GM20000 (cell line): ENCODE measurements around the gene PCDHB10.
"Not testable (repeated sequence)": the region's sequence is repeated elsewhere in the genome, so short reads cannot be mapped to it uniquely, and the experiment has no call there.

Source experiments
- DNase-seq: peaks from one replicate; pipeline ENCODE4 v3.0.0; 2012; ENCODE audit warnings: low spot score
- TF ChIP-seq, protein P1 (sequence below): IDR thresholded peaks from 2 replicates; pipeline ENCODE4 v1.5.1; 2012; ENCODE audit warnings: mild to moderate bottlenecking, control low read depth; ENCODE audit errors: extremely low read depth, missing control alignments

Gene PCDHB10

DNA sequence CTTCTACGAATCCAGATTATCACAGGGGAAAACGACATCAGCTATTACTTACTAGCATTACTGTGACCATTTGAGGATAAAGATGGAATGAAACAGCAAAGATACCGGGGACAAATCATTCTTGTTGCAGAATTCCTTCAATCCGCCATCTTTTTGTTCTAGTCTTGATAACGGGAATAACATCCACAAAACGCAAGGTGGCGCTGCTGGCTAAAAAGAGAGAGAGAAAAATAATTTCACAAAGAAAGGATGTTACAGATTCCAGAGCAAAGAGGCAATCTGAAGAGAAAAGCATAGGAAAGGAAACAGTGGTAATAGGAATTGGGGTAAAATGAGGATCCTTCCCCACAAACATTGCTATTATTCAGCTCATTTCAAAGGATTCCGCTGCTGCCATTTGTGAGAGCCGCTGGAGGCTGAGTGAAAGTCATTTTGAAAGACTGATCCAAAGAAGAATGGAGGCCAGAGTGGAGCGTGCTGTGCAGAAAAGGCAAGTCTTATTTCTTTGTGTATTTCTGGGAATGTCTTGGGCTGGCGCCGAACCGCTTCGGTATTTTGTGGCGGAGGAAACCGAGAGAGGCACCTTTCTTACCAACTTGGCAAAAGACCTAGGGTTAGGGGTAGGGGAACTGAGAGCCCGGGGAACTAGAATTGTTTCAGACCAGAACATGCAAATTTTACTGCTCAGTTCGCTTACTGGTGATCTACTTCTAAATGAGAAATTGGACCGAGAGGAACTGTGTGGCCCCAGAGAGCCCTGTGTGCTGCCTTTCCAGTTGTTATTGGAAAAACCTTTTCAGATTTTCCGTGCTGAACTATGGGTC is 19.6 kb upstream of the PCDHB10 start, which contains the start of gene PCDHB7:
Gene PCDHB7, plus strand, starts transcription at position 264 of the 824 bp plus-strand sequence. Its CDS starts 192 bp downstream, at position 456.
- DNase-seq, result no peak
- TF ChIP-seq, protein P1, sequence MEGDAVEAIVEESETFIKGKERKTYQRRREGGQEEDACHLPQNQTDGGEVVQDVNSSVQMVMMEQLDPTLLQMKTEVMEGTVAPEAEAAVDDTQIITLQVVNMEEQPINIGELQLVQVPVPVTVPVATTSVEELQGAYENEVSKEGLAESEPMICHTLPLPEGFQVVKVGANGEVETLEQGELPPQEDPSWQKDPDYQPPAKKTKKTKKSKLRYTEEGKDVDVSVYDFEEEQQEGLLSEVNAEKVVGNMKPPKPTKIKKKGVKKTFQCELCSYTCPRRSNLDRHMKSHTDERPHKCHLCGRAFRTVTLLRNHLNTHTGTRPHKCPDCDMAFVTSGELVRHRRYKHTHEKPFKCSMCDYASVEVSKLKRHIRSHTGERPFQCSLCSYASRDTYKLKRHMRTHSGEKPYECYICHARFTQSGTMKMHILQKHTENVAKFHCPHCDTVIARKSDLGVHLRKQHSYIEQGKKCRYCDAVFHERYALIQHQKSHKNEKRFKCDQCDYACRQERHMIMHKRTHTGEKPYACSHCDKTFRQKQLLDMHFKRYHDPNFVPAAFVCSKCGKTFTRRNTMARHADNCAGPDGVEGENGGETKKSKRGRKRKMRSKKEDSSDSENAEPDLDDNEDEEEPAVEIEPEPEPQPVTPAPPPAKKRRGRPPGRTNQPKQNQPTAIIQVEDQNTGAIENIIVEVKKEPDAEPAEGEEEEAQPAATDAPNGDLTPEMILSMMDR, result no peak

GRCh38 chr5:141174291-141175104 is 17.7 kb upstream of the PCDHB10 start:
- not testable (repeated sequence) for DNase-seq

DNA sequence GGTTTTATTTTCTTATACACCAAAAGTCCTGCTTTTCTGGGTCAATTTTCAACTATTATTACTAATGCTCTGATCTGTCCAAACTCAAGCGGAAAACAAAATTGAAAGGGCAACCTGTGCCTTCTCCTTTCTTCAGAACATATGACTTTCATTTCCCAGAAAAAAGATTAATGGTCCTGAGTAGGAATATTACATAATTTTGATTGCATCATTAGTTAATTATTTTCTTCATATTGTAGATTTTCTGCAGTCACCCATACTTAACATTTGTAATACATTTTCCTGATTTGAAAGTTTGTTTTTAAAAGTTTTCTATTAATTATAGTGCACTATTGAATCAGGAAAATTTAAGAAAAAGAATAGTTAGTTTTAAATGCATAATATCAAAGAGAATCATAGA is 16.2 kb upstream of the PCDHB10 start:
- no peak for DNase-seq
- TF ChIP-seq, protein P1, result no peak

- DNase-seq, result not testable (repeated sequence)
Observed at GRCh38 chr5:141177577-141178191, 14.5 kb upstream of the PCDHB10 start, which contains the start of gene PCDHB8. PCDHB8 (plus strand) TSS chr5:141177790; CDS start chr5:141178035, 245 bp downstream.

GRCh38 chr5:141179371-141179770 is 12.8 kb upstream of the PCDHB10 start:
- DNase-seq, result not testable (repeated sequence)

GRCh38 chr5:141179876-141180275 is 12.3 kb upstream of the PCDHB10 start:
- not testable (repeated sequence) for DNase-seq

DNA sequence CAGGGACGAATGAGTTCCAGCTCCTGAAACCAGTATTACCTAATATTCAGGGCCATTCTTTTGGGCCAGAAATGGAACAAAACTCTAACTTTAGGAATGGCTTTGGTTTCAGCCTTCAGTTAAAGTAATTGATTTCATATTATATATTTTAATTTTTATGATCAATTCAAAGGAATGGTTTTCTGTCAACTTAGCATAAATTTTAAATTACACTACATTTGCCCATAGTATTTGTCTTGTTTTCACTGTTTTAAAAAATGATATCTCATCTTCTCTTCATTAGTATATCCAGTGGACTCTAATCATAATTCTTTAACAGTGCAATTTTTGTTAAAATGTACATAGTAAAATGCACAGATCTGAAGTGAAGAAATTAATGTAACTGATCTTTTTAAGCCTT is 11.8 kb upstream of the PCDHB10 start:
- TF ChIP-seq, protein P1, result no peak
- no peak for DNase-seq

GRCh38 chr5:141182248-141182647 is 9.9 kb upstream of the PCDHB10 start, which contains the start of gene PCDHB16:
PCDHB16 (plus strand) TSS chr5:141182387; CDS start chr5:141182560, 173 bp downstream.
- TF ChIP-seq, protein P1, result no peak
- no peak for DNase-seq

DNA sequence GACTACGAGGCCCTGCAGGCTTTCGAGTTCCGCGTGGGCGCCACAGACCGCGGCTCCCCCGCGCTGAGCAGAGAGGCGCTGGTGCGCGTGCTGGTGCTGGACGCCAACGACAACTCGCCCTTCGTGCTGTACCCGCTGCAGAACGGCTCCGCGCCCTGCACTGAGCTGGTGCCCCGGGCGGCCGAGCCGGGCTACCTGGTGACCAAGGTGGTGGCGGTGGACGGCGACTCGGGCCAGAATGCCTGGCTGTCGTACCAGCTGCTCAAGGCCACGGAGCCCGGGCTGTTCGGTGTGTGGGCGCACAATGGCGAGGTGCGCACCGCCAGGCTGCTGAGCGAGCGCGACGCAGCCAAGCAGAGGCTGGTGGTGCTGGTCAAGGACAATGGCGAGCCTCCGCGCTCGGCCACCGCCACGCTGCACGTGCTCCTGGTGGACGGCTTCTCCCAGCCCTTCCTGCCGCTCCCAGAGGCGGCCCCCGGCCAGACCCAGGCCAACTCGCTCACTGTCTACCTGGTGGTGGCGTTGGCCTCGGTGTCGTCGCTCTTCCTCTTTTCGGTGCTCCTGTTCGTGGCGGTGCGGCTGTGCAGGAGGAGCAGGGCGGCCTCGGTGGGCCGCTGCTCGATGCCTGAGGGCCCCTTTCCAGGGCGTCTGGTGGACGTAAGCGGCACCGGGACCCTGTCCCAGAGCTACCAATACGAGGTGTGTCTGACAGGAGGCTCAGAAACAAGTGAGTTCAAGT is 7.9 kb upstream of the PCDHB10 start:
- not testable (repeated sequence) for DNase-seq
